A549 (cell line): ENCODE measurements around the gene KRT27. TPM values are rescaled to one million over a fixed set of nuclear protein-coding genes. Genes with fewer than 3 reads are reported as not detected.

Source experiments
- ATAC-seq, 2 experiments: fragments of 200-7000 bp in 1 of 2; fragments of >200 bp in 1 of 2; cut with Nextera tagmentation in 1 of 2; cut with Tn5 transposase in 1 of 2; 3 replicates each; pipeline versions ENCODE4 v1.8.0 to v1.9.1; 2018 to 2020; ENCODE audit warnings: mild to moderate bottlenecking in 1 of 2, moderate library complexity in 1 of 2
- CTCF ChIA-PET: fragments of 300-600 bp; sonication (Branson Sonifier 250); formaldehyde crosslinking; extraction: SDS; loops from one replicate; lab custom pipeline; 2021; ENCODE audit warnings: antibody characterized with exemption, inconsistent platforms; lab: Yijun Ruan, JAX
- POLR2A ChIA-PET: fragments of 350-600 bp; formaldehyde crosslinking; extraction: SDS; loops from one replicate; lab custom pipeline; 2021; ENCODE audit warnings: antibody characterized with exemption, inconsistent platforms; lab: Yijun Ruan, JAX
- DNase-seq, 2 experiments: peaks; one replicate each; pipeline versions ENCODE4 v3.0.0 to v3.0.0-alpha.2; 2011 to 2016; ENCODE audit warnings: low read depth in 1 of 2, low spot score in 1 of 2
- FAIRE-seq: peaks from 2 replicates; lab custom pipeline; 2011; peaks lifted over from hg19 to GRCh38; lab: Jason Lieb, UNC
- H3K27ac ChIP-seq, 2 experiments: fragments of >200 bp; sonication (Bioruptor Twin); formaldehyde crosslinking; 3 replicates each; pipeline ENCODE4 v1.5.1; 2016 to 2017
- H3K4me1 ChIP-seq: fragments of >200 bp; sonication (Bioruptor Twin); formaldehyde crosslinking; 3 replicates; pipeline ENCODE4 v1.6.1; 2016
- H3K4me2 ChIP-seq: fragments of >200 bp; sonication (Bioruptor Twin); formaldehyde crosslinking; 3 replicates; pipeline ENCODE4 v1.6.1; 2016
- H3K4me3 ChIP-seq: fragments of >200 bp; sonication (Bioruptor Twin); formaldehyde crosslinking; 3 replicates; pipeline ENCODE4 v1.5.1; 2016
- H3K9me3 ChIP-seq: fragments of >200 bp; sonication (Bioruptor Twin); formaldehyde crosslinking; 3 replicates; pipeline ENCODE4 v1.6.1; 2016
- CBX2 ChIP-seq: fragments of 200-600 bp; sonication (generic); IDR thresholded peaks from 2 replicates; pipeline ENCODE4 v1.6.1; 2016; ENCODE audit warnings: low read depth, mild to moderate bottlenecking, borderline replicate concordance
- CBX8 ChIP-seq: fragments of 200-600 bp; sonication (generic); IDR thresholded peaks from 2 replicates; pipeline ENCODE4 v1.6.1; 2016
- CEBPB ChIP-seq, 2 experiments: fragments of >200 bp in 1 of 2; sonication (Bioruptor Twin) in 1 of 2; formaldehyde crosslinking in 1 of 2; IDR thresholded peaks; 2 replicates each; pipeline ENCODE4 v1.6.1; 2012 to 2016
- CHD2 ChIP-seq: fragments of 150-350 bp; IDR thresholded peaks from 2 replicates; pipeline ENCODE4 v1.6.1; 2014; ENCODE audit warnings: low read length; ENCODE audit not compliant: partially characterized antibody
- CTCF ChIP-seq: fragments of >200 bp; sonication (Bioruptor Twin); formaldehyde crosslinking; IDR thresholded peaks from 3 replicates; pipeline ENCODE4 v1.5.1; 2016
- FOSB ChIP-seq: fragments of 250-450 bp; sonication (Bioruptor Pico); IDR thresholded peaks from 2 replicates; pipeline ENCODE4 v1.5.0; 2020; ENCODE audit warnings: mild to moderate bottlenecking, moderate library complexity
- HDAC2 ChIP-seq: fragments of 200-600 bp; sonication (generic); IDR thresholded peaks from 2 replicates; pipeline ENCODE4 v1.6.1; 2016
- HMGXB4 ChIP-seq: fragments of 250-450 bp; sonication (Bioruptor Pico); IDR thresholded peaks from 2 replicates; pipeline ENCODE4 v1.5.0; 2021; ENCODE audit warnings: mild to moderate bottlenecking, moderate library complexity, borderline replicate concordance
- HOXA7 ChIP-seq: fragments of 250-450 bp; sonication (Bioruptor Pico); IDR thresholded peaks from 2 replicates; pipeline ENCODE4 v1.5.0; 2020; ENCODE audit warnings: mild to moderate bottlenecking, moderate library complexity
- HOXB13 ChIP-seq: fragments of 250-450 bp; sonication (Bioruptor Pico); IDR thresholded peaks from 2 replicates; pipeline ENCODE4 v1.5.0; 2020; ENCODE audit warnings: low read depth, mild to moderate bottlenecking, moderate library complexity
- JUN ChIP-seq, 2 experiments: fragments of >200 bp; sonication (Bioruptor Twin); formaldehyde crosslinking; IDR thresholded peaks; 2 replicates in 1 of 2; 3 replicates in 1 of 2; pipeline ENCODE4 v1.6.1; 2016 to 2017
- KDM1A ChIP-seq: fragments of 200-600 bp; sonication (generic); IDR thresholded peaks from 2 replicates; pipeline ENCODE4 v1.6.1; 2016; ENCODE audit warnings: low read depth, mild to moderate bottlenecking
- KDM5A ChIP-seq: fragments of 200-600 bp; sonication (generic); IDR thresholded peaks from 2 replicates; pipeline ENCODE4 v1.6.1; 2016; ENCODE audit warnings: antibody characterized with exemption, mild to moderate bottlenecking
- MAFK ChIP-seq: fragments of 450-650 bp; IDR thresholded peaks from 2 replicates; pipeline ENCODE4 v1.6.1; 2014; ENCODE audit not compliant: partially characterized antibody
- MAX ChIP-seq: IDR thresholded peaks from 2 replicates; pipeline ENCODE4 v1.6.1; 2012
- PHF8 ChIP-seq: fragments of 200-600 bp; sonication (generic); IDR thresholded peaks from 2 replicates; pipeline ENCODE4 v1.6.1; 2016; ENCODE audit warnings: low read depth, mild to moderate bottlenecking, antibody characterized with exemption, moderate library complexity, borderline replicate concordance
- RAD21 ChIP-seq, 2 experiments: fragments of >200 bp in 1 of 2; sonication (Bioruptor Twin) in 1 of 2; formaldehyde crosslinking in 1 of 2; IDR thresholded peaks in 1 of 2; conservative IDR thresholded peaks in 1 of 2; 2 replicates in 1 of 2; 3 replicates in 1 of 2; pipeline ENCODE4 v1.6.1; 2012 to 2018; ENCODE audit warnings: inconsistent platforms in 1 of 2
- RARB ChIP-seq: fragments of 250-450 bp; sonication (Bioruptor Pico); IDR thresholded peaks from 2 replicates; pipeline ENCODE4 v1.8.0; 2021; ENCODE audit warnings: mild to moderate bottlenecking, moderate library complexity
- RCOR1 ChIP-seq: fragments of 150-350 bp; IDR thresholded peaks from 2 replicates; pipeline ENCODE4 v1.6.1; 2014; ENCODE audit warnings: antibody characterized with exemption, low read length, low read depth
- REST ChIP-seq: fragments of 200-600 bp; sonication (generic); IDR thresholded peaks from 2 replicates; pipeline ENCODE4 v1.6.1; 2016; ENCODE audit warnings: antibody characterized with exemption, mild to moderate bottlenecking, moderate library complexity
- TFCP2L1 ChIP-seq: fragments of 250-450 bp; sonication (Bioruptor Pico); IDR thresholded peaks from 2 replicates; pipeline ENCODE4 v1.5.0; 2021; ENCODE audit warnings: mild to moderate bottlenecking
- TP53 ChIP-seq: fragments of 250-450 bp; sonication (Bioruptor Pico); IDR thresholded peaks from 2 replicates; pipeline ENCODE4 v1.5.0; 2021; ENCODE audit warnings: mild to moderate bottlenecking, moderate library complexity
- USF2 ChIP-seq: fragments of 450-650 bp; IDR thresholded peaks from 2 replicates; pipeline ENCODE4 v1.6.1; 2014; ENCODE audit warnings: antibody characterized with exemption
- WGBS: methylation state at CpG from one replicate; pipeline ENCODE4 v1.1.6; 2017; ENCODE audit errors: missing lambda C conversion rate; 5-methylcytosine and 5-hydroxymethylcytosine counted together
- polyA plus RNA-seq, 4 experiments: library from polyadenylated mRNA; depleted of rRNA in 3 of 4; stranded (reverse); fragments of >200 nt; fragmentation: RNase III in 1 of 4; extraction: RNeasy Plus Mini Kit Qiagen cat#74134 plus additional on column Dnase treatment in 1 of 4; gene quantifications; 2 replicates in 3 of 4; 3 replicates in 1 of 4; pipeline ENCODE4 v1.2.3, GENCODE V29; 2011 to 2017

The KRT27 gene
- polyA plus RNA-seq, 2 of the 4 experiments (the other 2 are of a cell fraction), result not detected

DNA sequence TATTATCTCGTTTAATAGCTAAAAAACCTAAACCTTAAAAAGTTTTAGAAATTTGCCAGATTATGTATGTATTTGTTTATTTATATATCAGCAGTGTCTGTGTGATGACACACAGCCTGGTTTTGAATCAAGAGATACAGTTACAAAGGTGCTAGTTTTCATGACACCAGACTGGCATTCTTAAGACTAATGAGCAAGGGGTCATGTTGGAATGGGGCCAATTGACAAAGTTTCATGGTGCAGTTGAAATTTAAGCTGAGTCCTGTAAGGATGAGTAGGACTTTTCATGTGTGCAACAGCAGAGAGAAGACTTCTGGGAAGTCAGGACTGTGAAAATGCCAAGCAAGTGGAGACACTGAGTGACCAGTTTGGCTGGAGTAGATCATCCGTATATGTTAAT, 43.2 kb upstream of the KRT27 start:
- ChIA-PET POLR2A (no interaction called here), CTCF (interaction anchor here (0.6 to 1.5 kb wide), 4 partner anchors 31 to 823 kb away, joined by 3 to 7 read pairs (median 4); no protein-coding TSS in a partner anchor)
- no peak for TF ChIP-seq RARB
- no peak for TF ChIP-seq HDAC2
- TF ChIP-seq HOXB13 (CRISPR knock-in tag), result no peak
- no peak for TF ChIP-seq JUN (IDR thresholded peaks at IDR 0.05)
- TF ChIP-seq TP53 (CRISPR knock-in tag), result no peak
- no peak for TF ChIP-seq MAX
- TF ChIP-seq CBX2, result no peak
- TF ChIP-seq USF2, result no peak
- TF ChIP-seq, all 56 proteins: peak for 0
- peaks cover 14% of the 10 kb centered on the region for H3K4me1 ChIP-seq
- no peak overlapping the region for H3K4me2 ChIP-seq
- no peak overlapping the region for H3K4me3 ChIP-seq
- ATAC-seq (no peak), FAIRE-seq (no peak), DNase-seq (no peak)
- H3K9me3 ChIP-seq, result no peaks in the 10 kb centered on the region
- no peak overlapping the region for H3K27ac ChIP-seq
- 74% methylated on average over 2 of the region's 2 CpGs for WGBS

DNA sequence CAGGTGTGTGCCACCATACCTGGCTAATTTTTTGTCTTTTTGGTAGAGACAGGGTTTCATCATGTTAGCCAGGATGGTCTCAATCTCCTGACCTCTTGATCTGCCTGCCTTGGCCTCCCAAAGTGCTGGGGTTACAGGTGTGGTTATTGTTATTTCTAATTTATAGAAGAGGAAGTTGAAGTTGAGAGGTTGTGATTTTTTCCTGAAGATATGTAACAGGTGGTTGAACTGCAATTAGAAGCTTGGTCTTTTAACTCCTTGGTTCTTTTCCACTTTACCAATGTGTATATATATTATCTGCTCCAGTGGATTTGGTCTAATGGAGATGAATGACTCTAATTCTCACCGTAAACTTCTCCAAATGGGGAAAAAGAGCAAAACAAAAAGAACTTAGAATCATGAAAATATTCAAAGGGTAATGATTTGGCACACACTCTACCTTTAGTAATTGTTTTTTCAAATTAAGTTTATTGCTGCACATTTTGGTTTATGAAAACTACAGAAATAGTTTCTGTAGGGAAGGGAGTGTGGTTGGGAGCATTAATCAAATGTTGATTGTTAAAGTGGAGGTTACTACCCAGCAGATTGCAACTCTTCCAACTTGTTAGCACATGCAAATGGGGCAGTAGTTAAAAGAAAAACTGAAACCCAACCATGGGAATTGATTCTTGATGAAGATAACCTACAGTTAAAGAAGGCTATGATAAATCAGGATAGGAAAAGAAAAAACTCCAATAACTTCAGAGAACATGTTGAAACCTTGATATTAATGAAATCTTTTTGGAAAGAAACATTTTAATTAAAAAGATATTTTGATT, 41.9 kb upstream of the KRT27 start:
- H3K4me3 ChIP-seq, result no peak overlapping the region
- TF ChIP-seq CEBPB (IDR thresholded peaks at IDR 0.05), result no peak
- TF ChIP-seq MAFK, result no peak
- no peak for TF ChIP-seq HOXA7 (CRISPR knock-in tag)
- no peak for TF ChIP-seq HMGXB4
- TF ChIP-seq FOSB, result no peak
- no peak for TF ChIP-seq CHD2
- H3K4me2 ChIP-seq, result no peak overlapping the region
- H3K27ac ChIP-seq, result no peak overlapping the region
- ChIA-PET POLR2A (no interaction called here), CTCF (interaction anchor here (0.9 to 1.4 kb wide), 4 partner anchors 725 to 842 kb away, joined by 3 to 5 read pairs (median 4); no protein-coding TSS in a partner anchor)
- ATAC-seq (no peak), FAIRE-seq (no peak), DNase-seq (no peak)
- no peaks in the 10 kb centered on the region for H3K9me3 ChIP-seq
- WGBS, result 95% methylated on average over 1 of the region's 1 CpG
- peaks cover 21% of the 10 kb centered on the region for H3K4me1 ChIP-seq

GRCh38 chr17:40822132-40822812, 39.9 kb upstream of the KRT27 start, which contains the start of gene KRT10:
TSS of gene KRT10 (minus strand) at chr17:40822614. CDS start at chr17:40822585, 29 bp downstream.
- CTCF ChIA-PET, result interaction anchor here (1.5 to 2.3 kb wide), 4 partner anchors 11 to 845 kb away, joined by 5 to 9 read pairs (median 7); no protein-coding TSS in a partner anchor
- no peak within 1 kb of the TSS for H3K4me2 ChIP-seq
- H3K27ac ChIP-seq, result no peak within 1 kb of the TSS
- ATAC-seq (no peak), FAIRE-seq (no peak), DNase-seq (no peak)
- POLR2A ChIA-PET, result interaction anchor here (1.2 kb wide), 1 partner anchor 866 kb away, joined by 5 read pairs; no protein-coding TSS in a partner anchor
- no peaks in the 10 kb centered on the region for H3K9me3 ChIP-seq
- TF ChIP-seq CTCF (no peak), KDM1A (no peak), RCOR1 (no peak), CBX8 (no peak), REST (peak; percentile 53), TFCP2L1 (no peak), HDAC2 (no peak), KDM5A (no peak), FOSB (no peak), PHF8 (no peak), RAD21 (conservative IDR thresholded peaks at IDR 0.05 in 1 of 2, IDR thresholded peaks at IDR 0.05 in 1 of 2) (no peak), CHD2 (no peak), MAFK (peak; percentile 84)
- WGBS, result 76% methylated on average over 7 of the region's 7 CpGs
- peaks cover 16% of the 10 kb centered on the region for H3K4me1 ChIP-seq
- no peak within 1 kb of the TSS for H3K4me3 ChIP-seq
